GM20000 (cell line): ENCODE measurements around the gene RARG.

Experiments used
- DNase-seq: peaks from one replicate; pipeline ENCODE4 v3.0.0; 2012; ENCODE audit warnings: low spot score
- TF ChIP-seq, protein P1 (sequence below): IDR thresholded peaks from 2 replicates; pipeline ENCODE4 v1.5.1; 2012; ENCODE audit warnings: mild to moderate bottlenecking, control low read depth; ENCODE audit errors: extremely low read depth, missing control alignments

RARG gene

DNA sequence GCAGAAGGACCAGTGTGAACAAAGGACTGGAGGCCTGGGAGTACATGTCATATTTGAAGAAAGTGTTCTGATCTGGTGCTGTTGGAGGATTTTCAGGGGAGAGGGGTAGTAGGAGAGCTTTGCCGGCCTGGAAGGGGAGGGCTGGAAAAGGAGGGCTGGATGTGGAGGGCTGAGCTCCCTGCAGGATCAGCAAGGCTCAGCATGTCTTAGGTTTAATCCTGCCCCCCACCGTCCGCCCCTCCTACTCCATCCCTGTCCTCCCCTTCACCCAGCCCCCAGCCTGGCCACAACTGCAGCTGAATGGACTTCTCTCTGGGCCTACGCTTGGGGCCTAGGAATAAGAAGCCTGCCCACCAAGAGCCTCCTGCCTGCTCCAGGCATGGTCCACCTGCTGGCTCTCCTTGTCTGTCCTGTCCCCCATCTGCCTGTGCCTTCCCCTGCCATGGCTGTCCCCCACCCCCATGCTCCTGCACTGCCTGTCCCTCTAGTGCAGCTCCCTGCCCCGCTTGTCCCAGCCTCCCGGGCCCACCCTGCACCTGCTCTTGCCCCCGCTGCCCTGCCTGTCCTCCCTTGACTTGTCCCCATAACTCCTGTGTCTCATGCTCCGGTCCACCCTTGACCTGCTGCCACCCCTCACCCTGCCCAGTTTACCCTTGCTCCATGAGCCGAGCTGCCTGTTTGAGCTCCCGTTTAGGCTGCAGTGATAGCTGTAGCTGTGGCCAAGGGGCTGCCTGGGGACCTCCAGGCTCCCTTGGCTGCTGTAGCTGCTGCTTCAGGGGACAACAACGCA lies 9.8 kb upstream of the RARG start:
- no peak for DNase-seq
- TF ChIP-seq, protein P1, sequence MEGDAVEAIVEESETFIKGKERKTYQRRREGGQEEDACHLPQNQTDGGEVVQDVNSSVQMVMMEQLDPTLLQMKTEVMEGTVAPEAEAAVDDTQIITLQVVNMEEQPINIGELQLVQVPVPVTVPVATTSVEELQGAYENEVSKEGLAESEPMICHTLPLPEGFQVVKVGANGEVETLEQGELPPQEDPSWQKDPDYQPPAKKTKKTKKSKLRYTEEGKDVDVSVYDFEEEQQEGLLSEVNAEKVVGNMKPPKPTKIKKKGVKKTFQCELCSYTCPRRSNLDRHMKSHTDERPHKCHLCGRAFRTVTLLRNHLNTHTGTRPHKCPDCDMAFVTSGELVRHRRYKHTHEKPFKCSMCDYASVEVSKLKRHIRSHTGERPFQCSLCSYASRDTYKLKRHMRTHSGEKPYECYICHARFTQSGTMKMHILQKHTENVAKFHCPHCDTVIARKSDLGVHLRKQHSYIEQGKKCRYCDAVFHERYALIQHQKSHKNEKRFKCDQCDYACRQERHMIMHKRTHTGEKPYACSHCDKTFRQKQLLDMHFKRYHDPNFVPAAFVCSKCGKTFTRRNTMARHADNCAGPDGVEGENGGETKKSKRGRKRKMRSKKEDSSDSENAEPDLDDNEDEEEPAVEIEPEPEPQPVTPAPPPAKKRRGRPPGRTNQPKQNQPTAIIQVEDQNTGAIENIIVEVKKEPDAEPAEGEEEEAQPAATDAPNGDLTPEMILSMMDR: no peak

DNA sequence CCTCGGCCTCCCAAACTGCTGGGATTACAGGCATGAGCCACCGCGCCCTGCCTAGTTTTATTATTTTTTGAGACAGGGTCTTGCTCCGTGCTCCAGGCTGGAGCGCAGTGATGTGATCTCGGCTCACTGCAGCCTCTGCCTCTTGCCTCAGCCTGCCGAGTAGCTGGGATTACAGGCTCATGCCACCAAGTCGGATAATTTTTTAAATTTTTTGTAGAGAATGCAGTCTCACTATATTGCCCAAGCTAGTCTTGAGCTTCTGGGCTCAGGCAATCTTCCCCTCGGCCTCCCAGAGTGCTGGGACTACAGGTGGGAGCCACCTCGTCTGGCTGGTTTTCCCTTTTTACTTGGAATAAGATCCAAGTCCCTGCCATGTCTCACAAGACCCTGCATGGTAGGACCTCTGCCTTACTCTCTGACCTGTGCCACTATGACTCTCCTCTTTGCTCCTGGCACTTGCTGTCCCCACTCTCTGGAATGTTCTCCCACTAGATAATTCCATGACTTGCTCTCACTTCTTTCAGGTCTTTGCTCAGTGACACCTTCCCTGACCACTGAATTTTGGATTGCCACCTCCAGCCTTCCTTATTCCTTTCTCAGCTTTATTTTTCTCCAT lies 7.7 kb upstream of the RARG start:
- TF ChIP-seq, protein P1: no peak
- no peak for DNase-seq

DNA sequence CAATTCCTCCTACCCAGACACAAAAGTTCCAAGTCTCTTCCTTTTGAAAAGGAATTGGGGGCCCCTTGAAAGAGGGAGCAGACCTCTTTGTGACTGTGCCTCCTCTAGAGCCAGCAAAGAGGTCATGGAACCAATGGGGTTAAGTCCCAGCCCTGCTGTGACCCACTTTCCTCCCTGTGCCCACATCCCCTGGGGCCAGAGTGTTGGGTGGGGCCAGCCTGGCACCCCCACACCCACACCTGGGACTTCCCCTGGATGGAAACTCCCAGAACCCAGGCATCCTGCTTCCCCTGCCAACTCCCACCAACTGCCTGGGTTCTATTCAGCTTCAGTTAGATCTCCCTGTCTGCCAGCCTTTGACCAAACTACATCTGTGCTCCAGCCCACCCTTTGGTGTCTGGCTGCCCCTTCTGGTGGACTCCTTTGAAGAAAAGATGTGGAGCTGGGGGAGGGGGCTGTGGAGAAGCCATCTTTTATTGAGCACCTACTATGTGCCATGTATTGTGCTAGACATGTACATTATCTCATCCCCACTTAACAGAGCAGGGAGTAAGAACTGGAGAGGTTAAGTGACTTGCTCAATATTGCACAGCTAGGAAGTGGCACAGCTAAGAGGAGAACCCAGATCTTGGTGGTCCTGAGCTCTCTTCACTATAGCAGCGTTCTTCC lies 4.6 kb upstream of the RARG start:
- TF ChIP-seq, protein P1: no peak
- DNase-seq: no peak

DNA sequence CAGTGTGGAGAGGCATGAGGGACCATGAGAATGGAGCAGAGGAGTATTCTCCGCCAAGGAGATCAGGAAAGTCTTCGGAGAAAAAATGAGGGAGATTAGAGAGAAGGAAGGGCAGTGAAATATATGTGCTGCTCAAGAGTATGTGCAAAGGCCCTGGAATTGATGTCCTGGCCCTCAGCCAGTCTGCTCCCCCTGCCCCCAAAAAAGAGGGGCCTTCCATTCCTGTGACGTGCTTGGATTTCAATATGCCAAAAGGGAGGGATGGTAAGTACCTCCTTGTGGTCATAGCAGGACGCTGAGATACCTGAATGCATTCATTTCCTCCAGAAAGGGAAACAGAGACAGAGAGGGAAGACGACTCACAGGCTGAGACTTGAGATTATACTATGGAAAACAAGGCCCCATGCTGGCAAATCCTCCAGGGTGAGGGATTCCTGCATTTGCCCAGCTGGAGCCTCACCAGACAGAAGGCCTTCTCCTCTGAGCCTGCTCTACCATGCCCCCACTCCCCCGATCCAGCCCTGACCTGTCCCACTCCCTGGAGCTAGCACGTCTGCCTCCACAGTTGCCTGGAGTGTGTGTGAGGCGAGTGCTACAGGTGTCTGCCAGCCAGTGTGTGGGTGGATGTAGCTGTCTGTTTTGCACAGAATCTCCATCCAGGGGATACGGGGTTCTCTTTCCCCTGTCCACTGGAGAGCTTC lies 3.9 kb upstream of the RARG start:
- DNase-seq: no peak
- TF ChIP-seq, protein P1: no peak

DNA sequence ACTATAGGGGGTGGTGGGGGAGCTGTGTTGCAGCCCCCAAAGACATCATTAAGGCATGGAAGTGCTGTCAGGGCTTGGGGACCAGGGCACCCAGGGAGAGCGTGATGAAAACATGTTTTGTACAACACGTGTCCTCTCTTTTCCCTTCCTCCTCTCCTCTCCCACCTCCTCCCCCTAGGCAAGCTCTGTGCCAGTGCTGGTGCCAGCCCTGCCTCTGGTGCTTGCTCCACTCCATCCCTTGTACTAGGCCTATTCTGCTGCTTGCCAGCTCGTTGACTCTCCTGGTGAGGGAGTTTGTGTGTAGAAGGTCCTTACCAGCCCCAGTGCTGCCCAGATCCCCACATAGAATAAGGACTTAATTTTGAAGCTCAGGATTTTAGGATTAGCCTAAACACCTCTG lies 3.2 kb upstream of the RARG start:
- no peak for DNase-seq
- TF ChIP-seq, protein P1: no peak

DNA sequence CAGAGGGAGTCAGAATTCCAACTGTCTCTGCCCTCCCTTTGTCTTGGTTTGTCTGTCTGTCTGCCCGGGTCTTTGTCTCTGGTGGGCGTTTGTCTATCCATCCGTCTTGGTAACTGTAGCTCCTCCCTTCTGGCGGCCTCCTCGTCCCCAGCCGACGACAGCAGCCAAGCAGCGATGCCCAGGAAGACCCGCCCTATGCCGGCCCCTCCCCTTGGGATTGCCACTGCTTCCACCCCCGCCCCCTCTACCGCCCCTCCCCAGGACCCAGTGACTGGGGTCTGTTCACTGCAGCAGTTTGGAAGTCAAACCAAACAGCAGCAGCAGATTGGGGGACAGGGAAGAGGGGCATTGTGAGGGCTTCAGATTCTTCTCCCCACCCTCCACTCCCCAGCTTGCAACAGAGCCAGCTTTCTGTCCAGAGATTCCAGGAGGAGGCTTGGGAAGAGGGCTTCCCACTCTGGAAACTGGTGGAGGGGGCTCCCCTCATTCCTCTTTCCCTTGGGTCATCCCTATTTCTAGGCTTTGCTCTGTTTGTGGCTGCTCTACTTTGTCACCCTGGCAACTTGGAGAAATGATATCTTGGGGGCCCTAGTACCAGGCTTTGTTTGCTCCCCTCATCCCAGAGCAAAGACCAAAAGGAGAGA lies 2.4 kb upstream of the RARG start:
- DNase-seq: no peak
- TF ChIP-seq, protein P1: no peak
